Activated CD8-positive, alpha-beta T cell treated with anti-CD3 and anti-CD28 coated beads, Interleukin-2, amount 10 ng/mL, durations not matched to agents 7 days and 5 days (primary cell): Measurements from ENCODE around the gene EPHA6. TPM values are rescaled to one million over a fixed set of nuclear protein-coding genes. Genes with fewer than 3 reads are reported as not detected.
"Not testable (repeated sequence)": the region's sequence is repeated elsewhere in the genome, so short reads cannot be mapped to it uniquely, and the experiment has no call there.

Source experiments
- ATAC-seq: fragments of 150-1000 bp; cut with Tn5 transposase; one replicate; pipeline ENCODE4 v1.10.0; 2021; ENCODE audit warnings: moderate library complexity
- CTCF ChIA-PET: fragments of 350-600 bp; sonication (Branson Sonifier 250); formaldehyde crosslinking; loops from one replicate; lab custom pipeline; 2021; ENCODE audit warnings: antibody characterized with exemption; lab: Charles Lee
- POLR2A ChIA-PET: fragments of 350-600 bp; sonication (Branson Sonifier 250); formaldehyde crosslinking; loops from one replicate; lab custom pipeline; 2021; ENCODE audit warnings: antibody characterized with exemption; lab: Charles Lee
- DNase-seq: peaks from one replicate; pipeline ENCODE4 v3.0.0-alpha.2; 2020
- H3K27ac Mint-ChIP-seq: one replicate; pipeline ENCODE4 v1.8.0; 2021; ENCODE audit warnings: mild to moderate bottlenecking, mixed read lengths
- H3K27me3 Mint-ChIP-seq: one replicate; pipeline ENCODE4 v1.8.0; 2021; ENCODE audit warnings: low read depth, mixed read lengths
- H3K36me3 Mint-ChIP-seq: one replicate; pipeline ENCODE4 v1.8.0; 2021; ENCODE audit warnings: low read depth, mixed read lengths
- H3K4me1 Mint-ChIP-seq: one replicate; pipeline ENCODE4 v1.8.0; 2021; ENCODE audit warnings: low read depth, mixed read lengths
- H3K4me3 Mint-ChIP-seq: one replicate; pipeline ENCODE4 v1.8.0; 2021; ENCODE audit warnings: mild to moderate bottlenecking, mixed read lengths
- H3K9me3 Mint-ChIP-seq: one replicate; pipeline ENCODE4 v1.8.0; 2022; ENCODE audit warnings: mixed read lengths; ENCODE audit not compliant: insufficient read depth
- total RNA-seq, 2 experiments: library from RNA; stranded (reverse); gene quantifications; one replicate each; pipeline ENCODE4 v1.2.3, GENCODE V29; 2021

The EPHA6 gene
- total RNA-seq, 2 experiments from 2014 or later: not detected

- Mint-ChIP-seq H3K9me3 (no peaks in the 10 kb centered on the region), H3K4me3 (no peak overlapping the region), H3K4me1 (no peaks in the 10 kb centered on the region), H3K36me3 (no peaks in the 10 kb centered on the region), H3K27ac (no peak overlapping the region), H3K27me3 (no peaks in the 10 kb centered on the region)
- ChIA-PET CTCF (no interaction called here), POLR2A (no interaction called here)
- DNase-seq (no peak), ATAC-seq (no peak)
Measured at GRCh38 chr3:96991800-96992365, 177.5 kb downstream of the EPHA6 start.

GRCh38 chr3:96994988-96995387 lies 180.6 kb downstream of the EPHA6 start:
- POLR2A ChIA-PET: no interaction called here
- H3K9me3 Mint-ChIP-seq: no peaks in the 10 kb centered on the region

GRCh38 chr3:96996009-96996408 lies 181.6 kb downstream of the EPHA6 start:
- H3K4me3 Mint-ChIP-seq: no peak overlapping the region
- no peaks in the 10 kb centered on the region for H3K27me3 Mint-ChIP-seq
- POLR2A ChIA-PET: no interaction called here
- no peak for DNase-seq
- H3K9me3 Mint-ChIP-seq: no peaks in the 10 kb centered on the region
- CTCF ChIA-PET: no interaction called here
- H3K4me1 Mint-ChIP-seq: no peaks in the 10 kb centered on the region
- no peak for ATAC-seq
- no peak overlapping the region for H3K27ac Mint-ChIP-seq
- no peaks in the 10 kb centered on the region for H3K36me3 Mint-ChIP-seq

More at GRCh38 chr3:96994988-96995387, 180.6 kb downstream of the EPHA6 start:
- Mint-ChIP-seq H3K36me3 (no peaks in the 10 kb centered on the region), H3K27me3 (no peaks in the 10 kb centered on the region), H3K4me1 (no peaks in the 10 kb centered on the region), H3K27ac (no peak overlapping the region), H3K4me3 (no peak overlapping the region)
- ATAC-seq: no peak
- DNase-seq: no peak
- CTCF ChIA-PET: no interaction called here

GRCh38 chr3:97001611-97002010 lies 187.2 kb downstream of the EPHA6 start:
- H3K27me3 Mint-ChIP-seq: no peaks in the 10 kb centered on the region
- POLR2A ChIA-PET: no interaction called here
- no peaks in the 10 kb centered on the region for H3K36me3 Mint-ChIP-seq
- ATAC-seq: no peak
- H3K27ac Mint-ChIP-seq: no peak overlapping the region
- H3K4me1 Mint-ChIP-seq: no peaks in the 10 kb centered on the region
- DNase-seq: no peak
- peaks cover 3% of the 10 kb centered on the region for H3K9me3 Mint-ChIP-seq
- no peak overlapping the region for H3K4me3 Mint-ChIP-seq
- CTCF ChIA-PET: no interaction called here

- CTCF ChIA-PET: no interaction called here
- no peak for ATAC-seq
Measured at GRCh38 chr3:97009427-97010019, 195.1 kb downstream of the EPHA6 start.

GRCh38 chr3:97010881-97011657 lies 196.7 kb downstream of the EPHA6 start:
- ATAC-seq: no peak
- CTCF ChIA-PET: no interaction called here
- no peak overlapping the region for H3K4me3 Mint-ChIP-seq

More at GRCh38 chr3:97009427-97010019, 195.1 kb downstream of the EPHA6 start:
- Mint-ChIP-seq H3K4me3 (no peak overlapping the region), H3K27me3 (no peaks in the 10 kb centered on the region), H3K9me3 (peaks cover 16% of the 10 kb centered on the region), H3K36me3 (no peaks in the 10 kb centered on the region), H3K27ac (no peak overlapping the region), H3K4me1 (no peaks in the 10 kb centered on the region)
- POLR2A ChIA-PET: no interaction called here
- DNase-seq: no peak

GRCh38 chr3:97021778-97022177 lies 207.4 kb downstream of the EPHA6 start:
- H3K4me3 Mint-ChIP-seq: no peak overlapping the region
- DNase-seq (no peak), ATAC-seq (no peak)
- H3K36me3 Mint-ChIP-seq: no peaks in the 10 kb centered on the region
- H3K27me3 Mint-ChIP-seq: no peaks in the 10 kb centered on the region
- H3K27ac Mint-ChIP-seq: no peak overlapping the region
- ChIA-PET POLR2A (no interaction called here), CTCF (no interaction called here)
- peaks cover 23% of the 10 kb centered on the region for H3K9me3 Mint-ChIP-seq
- no peaks in the 10 kb centered on the region for H3K4me1 Mint-ChIP-seq

More at GRCh38 chr3:97010881-97011657, 196.7 kb downstream of the EPHA6 start:
- POLR2A ChIA-PET: no interaction called here
- Mint-ChIP-seq H3K27ac (no peak overlapping the region), H3K4me1 (no peaks in the 10 kb centered on the region), H3K27me3 (no peaks in the 10 kb centered on the region), H3K36me3 (no peaks in the 10 kb centered on the region), H3K9me3 (peaks cover 16% of the 10 kb centered on the region)
- no peak for DNase-seq

- DNase-seq, H3K27ac Mint-ChIP-seq, H3K4me3 Mint-ChIP-seq, ATAC-seq, CTCF ChIA-PET, POLR2A ChIA-PET, H3K36me3 Mint-ChIP-seq, H3K4me1 Mint-ChIP-seq, H3K27me3 Mint-ChIP-seq: not testable (repeated sequence)
- H3K9me3 Mint-ChIP-seq: peaks cover 11% of the 10 kb centered on the region
Measured at GRCh38 chr3:97025612-97026011, 211.2 kb downstream of the EPHA6 start.

- peaks cover 6% of the 10 kb centered on the region for H3K9me3 Mint-ChIP-seq
- H3K27ac Mint-ChIP-seq: no peak overlapping the region
- ChIA-PET CTCF (no interaction called here), POLR2A (no interaction called here)
- ATAC-seq (no peak), DNase-seq (no peak)
- H3K36me3 Mint-ChIP-seq: no peaks in the 10 kb centered on the region
- H3K4me3 Mint-ChIP-seq: no peak overlapping the region
- H3K27me3 Mint-ChIP-seq: no peaks in the 10 kb centered on the region
- no peaks in the 10 kb centered on the region for H3K4me1 Mint-ChIP-seq
Measured at GRCh38 chr3:97029972-97030371, 215.6 kb downstream of the EPHA6 start.

- DNase-seq (no peak), ATAC-seq (no peak)
- no peaks in the 10 kb centered on the region for H3K27me3 Mint-ChIP-seq
- CTCF ChIA-PET: no interaction called here
- H3K4me3 Mint-ChIP-seq: no peak overlapping the region
- POLR2A ChIA-PET: no interaction called here
- H3K4me1 Mint-ChIP-seq: no peaks in the 10 kb centered on the region
- H3K36me3 Mint-ChIP-seq: no peaks in the 10 kb centered on the region
- no peak overlapping the region for H3K27ac Mint-ChIP-seq
- H3K9me3 Mint-ChIP-seq: no peaks in the 10 kb centered on the region
Measured at GRCh38 chr3:97037294-97037943, 223.0 kb downstream of the EPHA6 start.

GRCh38 chr3:97043411-97043810 lies 229.0 kb downstream of the EPHA6 start:
- ChIA-PET CTCF (no interaction called here), POLR2A (no interaction called here)
- no peaks in the 10 kb centered on the region for H3K36me3 Mint-ChIP-seq
- no peak overlapping the region for H3K27ac Mint-ChIP-seq
- H3K27me3 Mint-ChIP-seq: no peaks in the 10 kb centered on the region
- ATAC-seq: no peak
- no peaks in the 10 kb centered on the region for H3K9me3 Mint-ChIP-seq
- H3K4me3 Mint-ChIP-seq: no peak overlapping the region
- no peaks in the 10 kb centered on the region for H3K4me1 Mint-ChIP-seq
- DNase-seq: no peak

GRCh38 chr3:97057365-97057764 lies 243.0 kb downstream of the EPHA6 start:
- no peak for ATAC-seq
- Mint-ChIP-seq H3K27me3 (no peaks in the 10 kb centered on the region), H3K36me3 (no peaks in the 10 kb centered on the region), H3K27ac (no peak overlapping the region), H3K9me3 (peaks cover 3% of the 10 kb centered on the region), H3K4me3 (no peak overlapping the region), H3K4me1 (no peaks in the 10 kb centered on the region)
- ChIA-PET CTCF (no interaction called here), POLR2A (no interaction called here)
- no peak for DNase-seq
